Measurements from ENCODE around the gene NUDT4.
"Not testable (repeated sequence)": the region's sequence is repeated elsewhere in the genome, so short reads cannot be mapped to it uniquely, and the experiment has no call there.

GRCh38 chr12:93432031-93432430 is 54.3 kb downstream of the NUDT4 start:
- not testable (repeated sequence) for TF ChIP-seq POLR2A, CTCF (IDR thresholded peaks at IDR 0.05)

Data from esophagus squamous epithelium (tissue), 4 donors.